Measurements from ENCODE around the gene MATR3. TPM values are rescaled to one million over a fixed set of nuclear protein-coding genes. Genes with fewer than 3 reads are reported as not detected.

MATR3 gene
- polyA plus RNA-seq, 1 donor from 2014 or later = 1,016 TPM

- no peaks in the 10 kb centered on the region for H3K9me3 ChIP-seq (ENCODE audit: low read length)
- H3K79me2 ChIP-seq (replicated peaks; ENCODE audit: insufficient read depth, low read length) = no peaks in the 10 kb centered on the region
- no peak for TF ChIP-seq POLR2AphosphoS5 (IDR thresholded peaks at IDR 0.05)
- TF ChIP-seq TAF1 (IDR thresholded peaks at IDR 0.05; ENCODE audit: low read depth) = no peak
- TF ChIP-seq, protein P1, sequence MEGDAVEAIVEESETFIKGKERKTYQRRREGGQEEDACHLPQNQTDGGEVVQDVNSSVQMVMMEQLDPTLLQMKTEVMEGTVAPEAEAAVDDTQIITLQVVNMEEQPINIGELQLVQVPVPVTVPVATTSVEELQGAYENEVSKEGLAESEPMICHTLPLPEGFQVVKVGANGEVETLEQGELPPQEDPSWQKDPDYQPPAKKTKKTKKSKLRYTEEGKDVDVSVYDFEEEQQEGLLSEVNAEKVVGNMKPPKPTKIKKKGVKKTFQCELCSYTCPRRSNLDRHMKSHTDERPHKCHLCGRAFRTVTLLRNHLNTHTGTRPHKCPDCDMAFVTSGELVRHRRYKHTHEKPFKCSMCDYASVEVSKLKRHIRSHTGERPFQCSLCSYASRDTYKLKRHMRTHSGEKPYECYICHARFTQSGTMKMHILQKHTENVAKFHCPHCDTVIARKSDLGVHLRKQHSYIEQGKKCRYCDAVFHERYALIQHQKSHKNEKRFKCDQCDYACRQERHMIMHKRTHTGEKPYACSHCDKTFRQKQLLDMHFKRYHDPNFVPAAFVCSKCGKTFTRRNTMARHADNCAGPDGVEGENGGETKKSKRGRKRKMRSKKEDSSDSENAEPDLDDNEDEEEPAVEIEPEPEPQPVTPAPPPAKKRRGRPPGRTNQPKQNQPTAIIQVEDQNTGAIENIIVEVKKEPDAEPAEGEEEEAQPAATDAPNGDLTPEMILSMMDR (IDR thresholded peaks at IDR 0.05; ENCODE audit: poor library complexity, severe bottlenecking) = no peak
- no peak for TF ChIP-seq RAD21 (conservative IDR thresholded peaks at IDR 0.05)
- TF ChIP-seq EZH2 (IDR thresholded peaks at IDR 0.05; ENCODE audit: borderline replicate concordance, insufficient read depth, low read length, poor library complexity, severe bottlenecking) = no peak
- TF ChIP-seq SMC3 (conservative IDR thresholded peaks at IDR 0.05; ENCODE audit: poor library complexity) = no peak
- TF ChIP-seq, protein P2, sequence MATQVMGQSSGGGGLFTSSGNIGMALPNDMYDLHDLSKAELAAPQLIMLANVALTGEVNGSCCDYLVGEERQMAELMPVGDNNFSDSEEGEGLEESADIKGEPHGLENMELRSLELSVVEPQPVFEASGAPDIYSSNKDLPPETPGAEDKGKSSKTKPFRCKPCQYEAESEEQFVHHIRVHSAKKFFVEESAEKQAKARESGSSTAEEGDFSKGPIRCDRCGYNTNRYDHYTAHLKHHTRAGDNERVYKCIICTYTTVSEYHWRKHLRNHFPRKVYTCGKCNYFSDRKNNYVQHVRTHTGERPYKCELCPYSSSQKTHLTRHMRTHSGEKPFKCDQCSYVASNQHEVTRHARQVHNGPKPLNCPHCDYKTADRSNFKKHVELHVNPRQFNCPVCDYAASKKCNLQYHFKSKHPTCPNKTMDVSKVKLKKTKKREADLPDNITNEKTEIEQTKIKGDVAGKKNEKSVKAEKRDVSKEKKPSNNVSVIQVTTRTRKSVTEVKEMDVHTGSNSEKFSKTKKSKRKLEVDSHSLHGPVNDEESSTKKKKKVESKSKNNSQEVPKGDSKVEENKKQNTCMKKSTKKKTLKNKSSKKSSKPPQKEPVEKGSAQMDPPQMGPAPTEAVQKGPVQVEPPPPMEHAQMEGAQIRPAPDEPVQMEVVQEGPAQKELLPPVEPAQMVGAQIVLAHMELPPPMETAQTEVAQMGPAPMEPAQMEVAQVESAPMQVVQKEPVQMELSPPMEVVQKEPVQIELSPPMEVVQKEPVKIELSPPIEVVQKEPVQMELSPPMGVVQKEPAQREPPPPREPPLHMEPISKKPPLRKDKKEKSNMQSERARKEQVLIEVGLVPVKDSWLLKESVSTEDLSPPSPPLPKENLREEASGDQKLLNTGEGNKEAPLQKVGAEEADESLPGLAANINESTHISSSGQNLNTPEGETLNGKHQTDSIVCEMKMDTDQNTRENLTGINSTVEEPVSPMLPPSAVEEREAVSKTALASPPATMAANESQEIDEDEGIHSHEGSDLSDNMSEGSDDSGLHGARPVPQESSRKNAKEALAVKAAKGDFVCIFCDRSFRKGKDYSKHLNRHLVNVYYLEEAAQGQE (IDR thresholded peaks at IDR 0.05; ENCODE audit: borderline replicate concordance) = no peak
- no peak for TF ChIP-seq MXI1 (conservative IDR thresholded peaks at IDR 0.05; ENCODE audit: poor library complexity, severe bottlenecking)
- TF ChIP-seq EP300 (conservative IDR thresholded peaks at IDR 0.05; ENCODE audit: poor library complexity, severe bottlenecking) = no peak
- no peaks in the 10 kb centered on the region for H3K27me3 ChIP-seq (ENCODE audit: insufficient read depth, low read depth, low read length)
- no peak overlapping the region for H3K9ac ChIP-seq (ENCODE audit: low read length)
- no peaks in the 10 kb centered on the region for H3F3A ChIP-seq (ENCODE audit: insufficient read depth, low read length, poor library complexity, severe bottlenecking)
- no peaks in the 10 kb centered on the region for H3K36me3 ChIP-seq (ENCODE audit: insufficient read depth, low read length)
- H2AFZ ChIP-seq (ENCODE audit: low read depth, low read length) = no peak overlapping the region
- no peak overlapping the region for H3K4me2 ChIP-seq (ENCODE audit: low read length)
- H3K9me2 ChIP-seq (ENCODE audit: insufficient read depth, low read length) = no peaks in the 10 kb centered on the region
- H4K20me1 ChIP-seq (ENCODE audit: insufficient read depth) = no peaks in the 10 kb centered on the region
- H3K4me3 ChIP-seq (ENCODE audit: low read length) = no peak overlapping the region
- H3K27ac ChIP-seq (ENCODE audit: low read length) = no peak overlapping the region
Measured at GRCh38 chr5:139246394-139246793, 47.1 kb upstream of the MATR3 start.

- H3K9ac ChIP-seq (ENCODE audit: low read length) = no peak overlapping the region
- no peaks in the 10 kb centered on the region for H4K20me1 ChIP-seq (ENCODE audit: insufficient read depth)
- H2AFZ ChIP-seq (ENCODE audit: low read depth, low read length) = no peak overlapping the region
- no peaks in the 10 kb centered on the region for H3F3A ChIP-seq (ENCODE audit: insufficient read depth, low read length, poor library complexity, severe bottlenecking)
- H3K9me2 ChIP-seq (ENCODE audit: insufficient read depth, low read length) = no peaks in the 10 kb centered on the region
- H3K27me3 ChIP-seq (ENCODE audit: insufficient read depth, low read depth, low read length) = no peaks in the 10 kb centered on the region
- TF ChIP-seq MXI1 (conservative IDR thresholded peaks at IDR 0.05; ENCODE audit: poor library complexity, severe bottlenecking) (no peak), POLR2AphosphoS5 (IDR thresholded peaks at IDR 0.05) (no peak), EP300 (conservative IDR thresholded peaks at IDR 0.05; ENCODE audit: poor library complexity, severe bottlenecking) (no peak), RAD21 (conservative IDR thresholded peaks at IDR 0.05) (no peak), SMC3 (conservative IDR thresholded peaks at IDR 0.05; ENCODE audit: poor library complexity) (no peak), EZH2 (IDR thresholded peaks at IDR 0.05; ENCODE audit: borderline replicate concordance, insufficient read depth, low read length, poor library complexity, severe bottlenecking) (no peak), TAF1 (IDR thresholded peaks at IDR 0.05; ENCODE audit: low read depth) (no peak)
- TF ChIP-seq, protein P1 (IDR thresholded peaks at IDR 0.05; ENCODE audit: poor library complexity, severe bottlenecking) = no peak
- TF ChIP-seq, protein P2 (IDR thresholded peaks at IDR 0.05; ENCODE audit: borderline replicate concordance) = no peak
- no peaks in the 10 kb centered on the region for H3K9me3 ChIP-seq (ENCODE audit: low read length)
- no peak overlapping the region for H3K4me3 ChIP-seq (ENCODE audit: low read length)
- no peak overlapping the region for H3K4me2 ChIP-seq (ENCODE audit: low read length)
- H3K79me2 ChIP-seq (replicated peaks; ENCODE audit: insufficient read depth, low read length) = no peaks in the 10 kb centered on the region
- H3K27ac ChIP-seq (ENCODE audit: low read length) = no peak overlapping the region
- no peaks in the 10 kb centered on the region for H3K36me3 ChIP-seq (ENCODE audit: insufficient read depth, low read length)
Measured at GRCh38 chr5:139248826-139249453, 44.6 kb upstream of the MATR3 start.
